OCI-LY3 (cell line): Measurements from ENCODE around the gene TENM4.

Source experiments
- H2AFZ ChIP-seq: fragments of 200-600, 300-600 bp; shearing (Covaris generic); 2 replicates; pipeline ENCODE4 v1.6.0; 2014; ENCODE audit warnings: antibody characterized with exemption, low read depth, low read length
- H3K27ac ChIP-seq: fragments of 200-600, 300-600 bp; sonication (generic); 2 replicates; pipeline ENCODE4 v1.5.1; 2014; ENCODE audit warnings: mild to moderate bottlenecking, low read length, moderate library complexity, mixed read lengths
- H3K27me3 ChIP-seq: fragments of 200-600, 300-600 bp; sonication (generic); 2 replicates; pipeline ENCODE4 v1.6.1; 2014; ENCODE audit warnings: low read depth, low read length, mixed read lengths
- H3K36me3 ChIP-seq: fragments of 200-600, 300-600 bp; sonication (generic); replicated peaks from 2 replicates; pipeline ENCODE3; 2014; ENCODE audit warnings: low read depth, low read length, mixed read lengths
- H3K4me1 ChIP-seq: fragments of 300-600, 200-600 bp; sonication (generic); 2 replicates; pipeline ENCODE4 v1.6.1; 2014; ENCODE audit warnings: low read length, mixed read lengths
- H3K4me2 ChIP-seq: fragments of 200-600, 300-600 bp; sonication (generic); 2 replicates; pipeline ENCODE4 v1.6.1; 2014; ENCODE audit warnings: low read length, mixed read lengths
- H3K4me3 ChIP-seq: fragments of 300-600, 200-600 bp; sonication (generic); 2 replicates; pipeline ENCODE4 v1.5.1; 2014; ENCODE audit warnings: antibody characterized with exemption, mild to moderate bottlenecking, low read length, moderate library complexity
- H3K79me2 ChIP-seq: fragments of 300-600, 200-600 bp; shearing (Covaris generic); 2 replicates; pipeline ENCODE4 v1.6.1; 2014; ENCODE audit warnings: mild to moderate bottlenecking, low read length, mixed read lengths
- H3K9ac ChIP-seq: fragments of 300-600, 200-600 bp; shearing (Covaris generic); 2 replicates; pipeline ENCODE4 v1.6.0; 2014; ENCODE audit warnings: mild to moderate bottlenecking, low read length, moderate library complexity
- H3K9me3 ChIP-seq: fragments of 200-600, 300-600 bp; shearing (Covaris generic); 2 replicates; pipeline ENCODE4 v1.6.1; 2014; ENCODE audit warnings: low read length, mixed read lengths; ENCODE audit not compliant: insufficient read depth
- H4K20me1 ChIP-seq: fragments of 200-600, 300-600 bp; sonication (generic); 2 replicates; pipeline ENCODE4 v1.6.1; 2016; ENCODE audit warnings: low read length, mixed read lengths; ENCODE audit not compliant: insufficient read depth
- EZH2phosphoT487 ChIP-seq: fragments of 200-600 bp; shearing (Covaris generic); IDR thresholded peaks from 2 replicates; pipeline ENCODE4 v1.6.1; 2018; ENCODE audit warnings: antibody characterized with exemption, mixed run types, low read depth
- TF ChIP-seq, protein P1 (sequence below): fragments of 200-600, 300-600 bp; sonication (generic); IDR thresholded peaks from 2 replicates; pipeline ENCODE4 v1.5.1; 2014; ENCODE audit warnings: antibody characterized with exemption, low read length, low read depth

The TENM4 gene

DNA sequence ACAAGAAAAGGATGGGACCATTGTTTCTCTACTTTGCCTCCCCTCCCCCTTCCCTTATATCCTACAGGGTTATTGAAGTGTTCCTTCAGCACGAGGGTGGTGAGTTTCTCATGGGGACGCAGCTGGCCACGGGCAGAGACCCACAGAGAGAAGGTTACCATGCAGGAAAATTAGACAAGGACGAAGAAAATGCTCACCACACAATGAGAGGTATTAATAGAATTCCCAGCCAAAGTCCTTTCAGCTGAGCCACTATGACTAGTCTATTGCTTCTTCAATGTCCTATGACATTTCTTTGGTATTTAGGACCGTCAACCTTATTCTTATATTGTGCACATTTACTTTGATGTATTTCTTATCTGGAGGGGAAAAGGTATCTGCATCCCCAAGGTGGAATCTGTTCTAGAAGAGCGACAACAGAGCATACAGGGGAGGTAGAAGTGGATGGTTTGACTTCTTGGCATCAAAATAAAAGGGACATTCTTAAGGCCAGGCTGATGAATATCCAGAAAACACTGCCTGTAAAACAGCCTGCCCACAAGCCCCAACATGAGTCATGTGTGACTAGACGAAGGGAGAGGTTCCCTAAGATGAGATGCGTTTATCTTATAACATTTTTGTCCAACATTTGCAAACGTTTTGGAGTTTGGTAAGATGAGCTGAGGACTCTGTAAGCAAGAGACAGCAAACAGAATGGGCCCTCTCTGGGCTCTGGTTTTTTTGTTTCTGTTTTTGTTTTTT lies 656.3 kb downstream of the TENM4 start:
- Histone ChIP-seq H4K20me1 (no peaks in the 10 kb centered on the region), H3K9ac (no peak overlapping the region), H3K36me3 (no peaks in the 10 kb centered on the region), H3K4me1 (peaks cover 7% of the 10 kb centered on the region; the same call in 1 of the 2 replicates), H3K79me2 (no peaks in the 10 kb centered on the region), H3K9me3 (no peaks in the 10 kb centered on the region), H3K27ac (no peak overlapping the region), H3K27me3 (no peaks in the 10 kb centered on the region), H3K4me2 (no peak overlapping the region), H3K4me3 (no peak overlapping the region), H2AFZ (no peak overlapping the region)
- no peak for TF ChIP-seq EZH2phosphoT487
- TF ChIP-seq, protein P1, sequence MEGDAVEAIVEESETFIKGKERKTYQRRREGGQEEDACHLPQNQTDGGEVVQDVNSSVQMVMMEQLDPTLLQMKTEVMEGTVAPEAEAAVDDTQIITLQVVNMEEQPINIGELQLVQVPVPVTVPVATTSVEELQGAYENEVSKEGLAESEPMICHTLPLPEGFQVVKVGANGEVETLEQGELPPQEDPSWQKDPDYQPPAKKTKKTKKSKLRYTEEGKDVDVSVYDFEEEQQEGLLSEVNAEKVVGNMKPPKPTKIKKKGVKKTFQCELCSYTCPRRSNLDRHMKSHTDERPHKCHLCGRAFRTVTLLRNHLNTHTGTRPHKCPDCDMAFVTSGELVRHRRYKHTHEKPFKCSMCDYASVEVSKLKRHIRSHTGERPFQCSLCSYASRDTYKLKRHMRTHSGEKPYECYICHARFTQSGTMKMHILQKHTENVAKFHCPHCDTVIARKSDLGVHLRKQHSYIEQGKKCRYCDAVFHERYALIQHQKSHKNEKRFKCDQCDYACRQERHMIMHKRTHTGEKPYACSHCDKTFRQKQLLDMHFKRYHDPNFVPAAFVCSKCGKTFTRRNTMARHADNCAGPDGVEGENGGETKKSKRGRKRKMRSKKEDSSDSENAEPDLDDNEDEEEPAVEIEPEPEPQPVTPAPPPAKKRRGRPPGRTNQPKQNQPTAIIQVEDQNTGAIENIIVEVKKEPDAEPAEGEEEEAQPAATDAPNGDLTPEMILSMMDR, result no peak

DNA sequence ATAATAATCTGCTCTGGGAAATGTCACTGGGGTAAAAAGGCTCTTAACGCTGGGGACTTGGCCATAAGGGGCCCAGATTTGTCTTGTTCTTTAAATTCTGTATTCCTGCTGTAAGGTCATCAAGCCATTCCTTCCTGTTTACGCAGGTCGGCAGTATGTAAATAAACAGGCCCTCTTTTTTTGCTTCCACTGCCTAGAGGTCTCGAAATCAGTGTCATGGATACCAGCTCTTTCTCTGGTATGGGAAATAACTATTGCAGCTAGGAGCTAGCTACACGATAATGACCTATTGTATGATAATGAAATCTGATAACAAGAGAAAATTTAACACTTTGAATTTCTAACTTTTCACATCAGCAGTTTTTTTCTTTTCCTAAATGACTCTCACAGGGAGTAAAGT lies 657.0 kb downstream of the TENM4 start:
- Histone ChIP-seq H3K4me2 (no peak overlapping the region), H3K79me2 (no peaks in the 10 kb centered on the region), H3K27me3 (no peaks in the 10 kb centered on the region), H2AFZ (no peak overlapping the region), H4K20me1 (no peaks in the 10 kb centered on the region), H3K9me3 (no peaks in the 10 kb centered on the region), H3K27ac (no peak overlapping the region), H3K36me3 (no peaks in the 10 kb centered on the region), H3K4me3 (no peak overlapping the region), H3K9ac (no peak overlapping the region), H3K4me1 (peaks cover 5% of the 10 kb centered on the region; the same call in 1 of the 2 replicates)
- TF ChIP-seq EZH2phosphoT487, result no peak
- TF ChIP-seq, protein P1, result no peak

DNA sequence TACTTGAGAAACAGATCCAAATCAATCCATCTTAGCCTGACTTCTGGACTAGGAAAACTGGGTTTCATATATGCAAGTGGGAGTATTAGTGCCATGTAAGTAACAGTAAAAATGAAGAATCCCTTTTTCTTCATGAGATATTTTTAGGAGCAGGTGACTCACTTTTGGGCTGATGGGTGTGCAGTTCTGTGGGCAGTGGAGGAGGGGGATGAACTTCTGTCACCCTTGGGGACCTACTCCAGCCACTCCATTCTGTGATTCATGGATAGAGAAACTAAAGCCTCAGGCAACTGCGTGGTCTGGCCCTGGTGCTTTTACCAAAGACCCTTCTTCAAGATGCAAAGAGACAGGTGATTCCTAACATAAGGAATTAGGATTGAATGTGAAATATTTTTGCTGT lies 657.5 kb downstream of the TENM4 start:
- no peaks in the 10 kb centered on the region for H3K36me3 ChIP-seq
- no peak overlapping the region for H3K4me3 ChIP-seq
- no peak overlapping the region for H2AFZ ChIP-seq
- TF ChIP-seq EZH2phosphoT487, result no peak
- TF ChIP-seq, protein P1, result no peak
- no peak overlapping the region for H3K9ac ChIP-seq
- H3K9me3 ChIP-seq, result no peaks in the 10 kb centered on the region
- H4K20me1 ChIP-seq, result no peaks in the 10 kb centered on the region
- no peak overlapping the region for H3K4me2 ChIP-seq
- no peaks in the 10 kb centered on the region for H3K79me2 ChIP-seq
- no peaks in the 10 kb centered on the region; the same call in 1 of the 2 replicates for H3K4me1 ChIP-seq
- no peaks in the 10 kb centered on the region for H3K27me3 ChIP-seq
- no peak overlapping the region for H3K27ac ChIP-seq

DNA sequence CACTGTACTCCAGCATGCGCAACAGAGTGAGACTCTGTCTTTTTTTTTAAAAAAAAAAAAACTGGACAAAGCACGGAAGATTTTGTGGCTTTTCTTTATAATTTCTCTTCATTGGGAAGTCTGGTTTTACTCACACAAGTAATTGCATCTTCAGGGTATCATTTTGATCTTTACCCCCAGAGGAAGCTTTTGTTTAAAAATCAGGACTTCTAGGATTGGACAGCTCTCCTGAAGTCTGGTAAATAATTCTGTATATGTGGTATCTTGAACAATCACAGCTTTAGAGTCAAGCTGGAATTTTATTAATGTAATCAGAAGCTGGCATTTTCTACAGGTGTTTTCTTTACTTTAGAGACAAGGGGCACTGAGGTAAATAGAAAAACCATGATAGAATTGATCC lies 658.1 kb downstream of the TENM4 start:
- no peak overlapping the region for H3K4me2 ChIP-seq
- H2AFZ ChIP-seq, result no peak overlapping the region
- H3K9ac ChIP-seq, result no peak overlapping the region
- H3K4me3 ChIP-seq, result no peak overlapping the region
- H3K9me3 ChIP-seq, result no peaks in the 10 kb centered on the region
- H4K20me1 ChIP-seq, result no peaks in the 10 kb centered on the region
- TF ChIP-seq, protein P1, result no peak
- TF ChIP-seq EZH2phosphoT487, result no peak
- H3K4me1 ChIP-seq, result no peaks in the 10 kb centered on the region
- no peaks in the 10 kb centered on the region for H3K79me2 ChIP-seq
- no peaks in the 10 kb centered on the region for H3K36me3 ChIP-seq
- H3K27ac ChIP-seq, result no peak overlapping the region
- H3K27me3 ChIP-seq, result no peaks in the 10 kb centered on the region
